ENCODE measurements around the gene MED16. TPM values are rescaled to one million over a fixed set of nuclear protein-coding genes. Genes with fewer than 3 reads are reported as not detected.
"Not testable (repeated sequence)": the region's sequence is repeated elsewhere in the genome, so short reads cannot be mapped to it uniquely, and the experiment has no call there.

The MED16 gene
- total RNA-seq, 1 experiment from 2014 or later: 83.1 TPM

DNA sequence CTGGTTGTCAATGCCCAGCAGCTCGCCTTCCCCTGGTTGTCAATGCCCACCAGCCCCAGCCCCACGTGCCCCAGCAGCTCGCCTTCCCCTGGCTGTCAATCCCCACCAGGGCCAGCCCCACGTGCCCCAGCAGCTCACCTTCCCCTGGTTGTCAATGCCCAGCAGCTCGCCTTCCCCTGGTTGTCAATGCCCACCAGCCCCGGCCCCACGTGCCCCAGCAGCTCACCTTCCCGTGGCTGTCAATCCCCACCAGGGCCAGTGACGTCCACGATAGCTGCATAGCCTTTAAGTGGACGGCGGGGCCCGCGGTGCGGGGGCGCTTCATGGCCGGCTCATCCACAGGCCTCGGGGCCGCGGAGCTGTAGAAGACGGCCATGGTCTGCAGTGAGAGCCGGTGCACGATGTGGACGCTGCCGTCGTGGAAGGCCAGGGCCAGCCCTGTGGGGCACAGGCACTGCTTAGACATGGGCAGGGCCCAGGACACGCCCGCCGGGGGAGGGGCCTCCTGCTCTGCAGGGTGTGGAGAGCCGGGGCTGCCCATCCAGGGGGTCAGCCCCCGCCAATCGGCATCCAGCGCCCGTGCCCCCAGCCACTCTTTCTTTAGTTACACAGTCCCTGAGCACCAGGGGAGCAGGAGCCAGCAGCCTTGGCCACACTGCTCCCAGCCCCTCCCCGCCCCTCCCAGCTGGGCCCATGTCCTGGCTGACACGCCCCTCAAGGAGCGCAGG lies 13.1 kb downstream of the MED16 start:
- Histone ChIP-seq H2BK12ac (ENCODE audit: insufficient read length, low read depth, low read length) (no peak overlapping the region), H3K27me3 (ENCODE audit: insufficient read depth, low read length) (no peaks in the 10 kb centered on the region), H4K91ac (ENCODE audit: insufficient read length, low read depth, low read length) (no peak overlapping the region), H3K18ac (ENCODE audit: insufficient read length, low read depth, low read length) (no peak overlapping the region), H3K14ac (ENCODE audit: insufficient read depth, low read length) (no peak overlapping the region), H3K27ac (ENCODE audit: insufficient read length, low read depth, low read length) (no peak overlapping the region), H2BK120ac (ENCODE audit: low read depth, low read length, poor library complexity, severe bottlenecking) (no peak overlapping the region), H3K4me2 (ENCODE audit: insufficient read depth, insufficient read length, low read length) (no peak overlapping the region), H4K20me1 (ENCODE audit: control insufficient read depth, insufficient read depth, insufficient read length) (no peaks in the 10 kb centered on the region), H3K23me2 (ENCODE audit: insufficient read length, low read depth, low read length, poor library complexity, severe bottlenecking) (peaks cover 3% of the 10 kb centered on the region), H3K4ac (ENCODE audit: low read depth, low read length) (no peak overlapping the region), H4K8ac (replicated peaks; ENCODE audit: insufficient read length, low read depth, low read length) (no peak overlapping the region), H3K9ac (ENCODE audit: extremely low read depth, insufficient read length, low read length) (no peak overlapping the region), H3K79me1 (ENCODE audit: insufficient read depth, low read depth, low read length, poor library complexity, severe bottlenecking) (no peaks in the 10 kb centered on the region), H2BK5ac (ENCODE audit: insufficient read length, low read length) (no peak overlapping the region), H3K9me3 (ENCODE audit: control insufficient read depth, low read depth, low read length) (no peaks in the 10 kb centered on the region), H3K56ac (ENCODE audit: insufficient read length, low read depth, low read length) (no peak overlapping the region), H2AK5ac (ENCODE audit: insufficient read length, low read length) (no peak overlapping the region), H2AFZ (ENCODE audit: low read length) (no peak overlapping the region), H3K4me1 (ENCODE audit: insufficient read depth, low read length) (no peaks in the 10 kb centered on the region), H2BK15ac (ENCODE audit: low read depth, low read length) (no peak overlapping the region), H2BK20ac (ENCODE audit: low read depth, low read length, poor library complexity, severe bottlenecking) (no peak overlapping the region), H3K79me2 (ENCODE audit: insufficient read depth, low read length) (no peaks in the 10 kb centered on the region), H3T11ph (ENCODE audit: low read length) (no peak overlapping the region), H4K5ac (ENCODE audit: insufficient read length, low read depth, low read length) (no peak overlapping the region), H3K23ac (ENCODE audit: insufficient read length, low read depth, low read length) (no peak overlapping the region)
- no peak for DNase-seq
- TF ChIP-seq, protein P1, sequence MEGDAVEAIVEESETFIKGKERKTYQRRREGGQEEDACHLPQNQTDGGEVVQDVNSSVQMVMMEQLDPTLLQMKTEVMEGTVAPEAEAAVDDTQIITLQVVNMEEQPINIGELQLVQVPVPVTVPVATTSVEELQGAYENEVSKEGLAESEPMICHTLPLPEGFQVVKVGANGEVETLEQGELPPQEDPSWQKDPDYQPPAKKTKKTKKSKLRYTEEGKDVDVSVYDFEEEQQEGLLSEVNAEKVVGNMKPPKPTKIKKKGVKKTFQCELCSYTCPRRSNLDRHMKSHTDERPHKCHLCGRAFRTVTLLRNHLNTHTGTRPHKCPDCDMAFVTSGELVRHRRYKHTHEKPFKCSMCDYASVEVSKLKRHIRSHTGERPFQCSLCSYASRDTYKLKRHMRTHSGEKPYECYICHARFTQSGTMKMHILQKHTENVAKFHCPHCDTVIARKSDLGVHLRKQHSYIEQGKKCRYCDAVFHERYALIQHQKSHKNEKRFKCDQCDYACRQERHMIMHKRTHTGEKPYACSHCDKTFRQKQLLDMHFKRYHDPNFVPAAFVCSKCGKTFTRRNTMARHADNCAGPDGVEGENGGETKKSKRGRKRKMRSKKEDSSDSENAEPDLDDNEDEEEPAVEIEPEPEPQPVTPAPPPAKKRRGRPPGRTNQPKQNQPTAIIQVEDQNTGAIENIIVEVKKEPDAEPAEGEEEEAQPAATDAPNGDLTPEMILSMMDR (conservative IDR thresholded peaks at IDR 0.05): no peak
- H3K36me3 Mint-ChIP-seq (ENCODE audit: insufficient read depth in 1 of 3, low read depth in 3 of 3): peaks cover 32 to 59% (median 42%) of the 10 kb centered on the region in 3 experiments
- WGBS (ENCODE audit: extremely low coverage, insufficient read length, low lambda C conversion rate): no CpG with 5 or more reads among the region's 37 CpGs
- no peaks in the 10 kb centered on the region for H3K4me1 Mint-ChIP-seq
- no peaks in the 10 kb centered on the region for H3K9me3 Mint-ChIP-seq
- H3K4me3 Mint-ChIP-seq: no peak overlapping the region
- H3K27me3 Mint-ChIP-seq (ENCODE audit: low read depth): no peaks in the 10 kb centered on the region
- no peak overlapping the region for H3K27ac Mint-ChIP-seq

DNA sequence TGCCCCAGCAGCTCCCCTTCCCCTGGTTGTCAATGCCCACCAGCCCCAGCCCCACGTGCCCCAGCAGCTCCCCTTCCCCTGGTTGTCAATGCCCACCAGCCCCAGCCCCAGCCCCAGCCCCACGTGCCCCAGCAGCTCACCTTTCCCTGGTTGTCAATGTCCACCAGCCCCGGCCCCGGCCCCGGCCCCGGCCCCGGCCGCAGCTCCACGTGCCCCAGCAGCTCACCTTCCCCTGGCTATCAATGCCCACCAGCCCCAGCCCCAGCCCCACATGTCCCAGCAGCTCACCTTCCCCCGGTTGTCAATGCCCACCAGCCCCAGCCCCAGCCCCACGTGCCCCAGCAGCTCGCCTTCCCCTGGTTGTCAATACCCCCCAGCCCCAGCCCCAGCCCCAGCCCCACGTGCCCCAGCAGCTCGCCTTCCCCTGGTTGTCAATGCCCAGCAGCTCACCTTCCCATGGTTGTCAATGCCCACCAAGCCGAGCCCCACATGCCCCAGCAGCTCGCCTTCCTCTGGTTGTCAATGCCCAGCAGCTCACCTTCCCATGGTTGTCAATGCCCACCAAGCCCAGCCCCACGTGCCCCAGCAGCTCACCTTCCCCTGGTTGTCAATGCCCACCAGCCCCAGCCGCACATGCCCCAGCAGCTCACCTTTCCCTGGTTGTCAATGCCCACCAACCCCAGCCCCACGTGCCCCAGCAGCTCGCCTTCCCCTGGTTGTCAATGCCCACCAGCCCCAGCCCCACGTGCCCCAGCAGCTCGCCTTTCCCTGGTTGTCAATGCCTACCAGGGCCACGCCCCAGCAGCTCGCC lies 14.0 kb downstream of the MED16 start:
- not testable (repeated sequence) for H3T11ph ChIP-seq (ENCODE audit: low read length); H2BK5ac ChIP-seq (ENCODE audit: insufficient read length, low read length); H3K27ac ChIP-seq (ENCODE audit: insufficient read length, low read depth, low read length); H3K9me3 ChIP-seq (ENCODE audit: control insufficient read depth, low read depth, low read length); H4K20me1 ChIP-seq (ENCODE audit: control insufficient read depth, insufficient read depth, insufficient read length); H3K4me1 ChIP-seq (ENCODE audit: insufficient read depth, low read length); H3K23me2 ChIP-seq (ENCODE audit: insufficient read length, low read depth, low read length, poor library complexity, severe bottlenecking); H3K4me1 Mint-ChIP-seq; DNase-seq; H3K27me3 ChIP-seq (ENCODE audit: insufficient read depth, low read length); H3K27me3 Mint-ChIP-seq (ENCODE audit: low read depth); H4K91ac ChIP-seq (ENCODE audit: insufficient read length, low read depth, low read length); H3K27ac Mint-ChIP-seq; H3K4ac ChIP-seq (ENCODE audit: low read depth, low read length); H3K23ac ChIP-seq (ENCODE audit: insufficient read length, low read depth, low read length); H3K9me3 Mint-ChIP-seq; H4K5ac ChIP-seq (ENCODE audit: insufficient read length, low read depth, low read length); H2AFZ ChIP-seq (ENCODE audit: low read length); H2BK120ac ChIP-seq (ENCODE audit: low read depth, low read length, poor library complexity, severe bottlenecking); H3K79me2 ChIP-seq (ENCODE audit: insufficient read depth, low read length); H3K4me2 ChIP-seq (ENCODE audit: insufficient read depth, insufficient read length, low read length); H2AK5ac ChIP-seq (ENCODE audit: insufficient read length, low read length); H3K79me1 ChIP-seq (ENCODE audit: insufficient read depth, low read depth, low read length, poor library complexity, severe bottlenecking); H4K8ac ChIP-seq (replicated peaks; ENCODE audit: insufficient read length, low read depth, low read length); H3K14ac ChIP-seq (ENCODE audit: insufficient read depth, low read length); H3K9ac ChIP-seq (ENCODE audit: extremely low read depth, insufficient read length, low read length); H3K18ac ChIP-seq (ENCODE audit: insufficient read length, low read depth, low read length); H2BK15ac ChIP-seq (ENCODE audit: low read depth, low read length); H2BK20ac ChIP-seq (ENCODE audit: low read depth, low read length, poor library complexity, severe bottlenecking); H2BK12ac ChIP-seq (ENCODE audit: insufficient read length, low read depth, low read length); H3K56ac ChIP-seq (ENCODE audit: insufficient read length, low read depth, low read length)
- Mint-ChIP-seq H3K36me3 (ENCODE audit: insufficient read depth in 1 of 3, low read depth in 3 of 3) (peaks cover 32 to 59% (median 45%) of the 10 kb centered on the region in 3 experiments), H3K4me3 (peak overlapping the region in 1 of 2 experiments; percentile 10; a peak in 1 of 5 replicates)
- no CpG with 5 or more reads among the region's 24 CpGs for WGBS (ENCODE audit: extremely low coverage, insufficient read length, low lambda C conversion rate)

Data from H9 (cell line).